Measurements from ENCODE around the gene MEIS1.

- TF ChIP-seq CTCF (conservative IDR thresholded peaks at IDR 0.05) (no peak), EZH2 (IDR thresholded peaks at IDR 0.05; ENCODE audit: low read depth) (no peak)
Measured at GRCh38 chr2:66430505-66431273, 4.2 kb upstream of the MEIS1 start.
